Caco-2 (cell line): ENCODE measurements around the gene OLFM1. TPM values are rescaled to one million over a fixed set of nuclear protein-coding genes. Genes with fewer than 3 reads are reported as not detected.

Source experiments
- BruUV-seq: library from RNA; stranded (reverse); fragments of 400-500 nt; replicated peaks from 2 replicates; lab custom pipeline; 2021; lab: Mats Ljungman, UMichigan
- CTCF ChIA-PET: fragments of 300-600 bp; sonication (Branson Sonifier 250); formaldehyde crosslinking; loops from one replicate; lab custom pipeline; 2022; ENCODE audit warnings: antibody characterized with exemption; lab: Charles Lee
- POLR2A ChIA-PET: fragments of 300-600 bp; sonication (Branson Sonifier 250); formaldehyde crosslinking; loops from one replicate; lab custom pipeline; 2022; ENCODE audit warnings: antibody characterized with exemption; lab: Charles Lee
- DNase-seq, 2 experiments: peaks; one replicate each; pipeline versions ENCODE4 v3.0.0 to v3.0.0-alpha.2; 2020 to 2022
- H3K27me3 ChIP-seq: replicated peaks from 2 replicates; pipeline ENCODE4 v1.6.0; 2011; ENCODE audit warnings: low read length; ENCODE audit not compliant: control insufficient read depth, insufficient read depth
- H3K36me3 ChIP-seq: 2 replicates; pipeline ENCODE4 v1.5.1; 2011; ENCODE audit warnings: low read length; ENCODE audit not compliant: control insufficient read depth, insufficient read depth
- H3K4me1 ChIP-seq: fragments of 250-450 bp; sonication (Bioruptor Pico); 2 replicates; pipeline ENCODE4 v1.5.1; 2020; ENCODE audit warnings: mild to moderate bottlenecking
- H3K4me3 ChIP-seq: 2 replicates; pipeline ENCODE4 v1.5.1; 2011; ENCODE audit warnings: low read depth, mild to moderate bottlenecking, control low read depth, low read length
- H3K9me3 ChIP-seq: fragments of 250-450 bp; sonication (Bioruptor Pico); 2 replicates; pipeline ENCODE4 v1.5.1; 2020; ENCODE audit warnings: mild to moderate bottlenecking, moderate library complexity
- H3K27ac Mint-ChIP-seq: one replicate; pipeline ENCODE4 v1.8.0; 2022; ENCODE audit warnings: mixed read lengths; ENCODE audit not compliant: unreplicated experiment
- H3K27me3 Mint-ChIP-seq: one replicate; pipeline ENCODE4 v1.8.0; 2022; ENCODE audit warnings: mixed read lengths; ENCODE audit not compliant: insufficient read depth, unreplicated experiment
- H3K36me3 Mint-ChIP-seq: one replicate; pipeline ENCODE4 v1.8.0; 2022; ENCODE audit warnings: mild to moderate bottlenecking, mixed read lengths; ENCODE audit not compliant: insufficient read depth, unreplicated experiment
- H3K4me1 Mint-ChIP-seq: one replicate; pipeline ENCODE4 v1.8.0; 2022; ENCODE audit warnings: low read depth, mixed read lengths; ENCODE audit not compliant: unreplicated experiment
- H3K4me3 Mint-ChIP-seq: one replicate; pipeline ENCODE4 v1.8.0; 2022; ENCODE audit warnings: mild to moderate bottlenecking, moderate library complexity, mixed read lengths; ENCODE audit not compliant: unreplicated experiment
- H3K9me3 Mint-ChIP-seq: one replicate; pipeline ENCODE4 v1.8.0; 2022; ENCODE audit warnings: mixed read lengths; ENCODE audit not compliant: unreplicated experiment
- intact Hi-C: fragments of 100-400 bp; cut with micrococcal nuclease; formaldehyde crosslinking; loops from one replicate; pipeline ENCODE4 v1.10.0; 2022; ENCODE audit not compliant: unreplicated experiment
- total RNA-seq: library from RNA; stranded (reverse); gene quantifications from 2 replicates; pipeline ENCODE4 v1.2.3, GENCODE V29; 2022
- TF ChIP-seq, protein P1 (sequence below), 2 experiments: fragments of 200-600 bp in 1 of 2; IDR thresholded peaks; 1 replicate in 1 of 2; 2 replicates in 1 of 2; pipeline versions ENCODE4 v1.5.1 to v1.8.0; 2011 to 2022; ENCODE audit warnings: antibody characterized with exemption in 1 of 2, control low read depth in 1 of 2, inconsistent platforms in 1 of 2, low read depth in 1 of 2, low read length in 1 of 2, mild to moderate bottlenecking in 1 of 2, moderate library complexity in 1 of 2; ENCODE audit not compliant: insufficient read depth in 1 of 2, severe bottlenecking in 1 of 2, unreplicated experiment in 1 of 2

OLFM1 gene
- total RNA-seq, 1 experiment from 2014 or later, result not detected

GRCh38 chr9:135139366-135139959 is 52.0 kb downstream of the OLFM1 start:
- Histone ChIP-seq H3K9me3 (peaks cover 4% of the 10 kb centered on the region), H3K4me1 (no peaks in the 10 kb centered on the region), H3K36me3 (no peaks in the 10 kb centered on the region), H3K4me3 (no peak overlapping the region), H3K27me3 (no peaks in the 10 kb centered on the region)
- H3K27me3 Mint-ChIP-seq, result peaks cover 6% of the 10 kb centered on the region
- no peak overlapping the region for H3K4me3 Mint-ChIP-seq
- intact Hi-C loops, result no loop called here
- BruUV-seq, result no TSS peak
- no peak overlapping the region for H3K27ac Mint-ChIP-seq
- no peaks in the 10 kb centered on the region for H3K36me3 Mint-ChIP-seq
- no peaks in the 10 kb centered on the region for H3K9me3 Mint-ChIP-seq
- ChIA-PET POLR2A (no interaction called here), CTCF (no interaction called here)
- TF ChIP-seq, protein P1, sequence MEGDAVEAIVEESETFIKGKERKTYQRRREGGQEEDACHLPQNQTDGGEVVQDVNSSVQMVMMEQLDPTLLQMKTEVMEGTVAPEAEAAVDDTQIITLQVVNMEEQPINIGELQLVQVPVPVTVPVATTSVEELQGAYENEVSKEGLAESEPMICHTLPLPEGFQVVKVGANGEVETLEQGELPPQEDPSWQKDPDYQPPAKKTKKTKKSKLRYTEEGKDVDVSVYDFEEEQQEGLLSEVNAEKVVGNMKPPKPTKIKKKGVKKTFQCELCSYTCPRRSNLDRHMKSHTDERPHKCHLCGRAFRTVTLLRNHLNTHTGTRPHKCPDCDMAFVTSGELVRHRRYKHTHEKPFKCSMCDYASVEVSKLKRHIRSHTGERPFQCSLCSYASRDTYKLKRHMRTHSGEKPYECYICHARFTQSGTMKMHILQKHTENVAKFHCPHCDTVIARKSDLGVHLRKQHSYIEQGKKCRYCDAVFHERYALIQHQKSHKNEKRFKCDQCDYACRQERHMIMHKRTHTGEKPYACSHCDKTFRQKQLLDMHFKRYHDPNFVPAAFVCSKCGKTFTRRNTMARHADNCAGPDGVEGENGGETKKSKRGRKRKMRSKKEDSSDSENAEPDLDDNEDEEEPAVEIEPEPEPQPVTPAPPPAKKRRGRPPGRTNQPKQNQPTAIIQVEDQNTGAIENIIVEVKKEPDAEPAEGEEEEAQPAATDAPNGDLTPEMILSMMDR (IDR thresholded peaks at IDR 0.05; ENCODE audit: insufficient read depth in 1 of 2, low read depth in 1 of 2, low read length in 1 of 2, severe bottlenecking in 1 of 2, unreplicated experiment in 1 of 2), result no peak
- no peak for DNase-seq
- H3K4me1 Mint-ChIP-seq, result no peaks in the 10 kb centered on the region

DNA sequence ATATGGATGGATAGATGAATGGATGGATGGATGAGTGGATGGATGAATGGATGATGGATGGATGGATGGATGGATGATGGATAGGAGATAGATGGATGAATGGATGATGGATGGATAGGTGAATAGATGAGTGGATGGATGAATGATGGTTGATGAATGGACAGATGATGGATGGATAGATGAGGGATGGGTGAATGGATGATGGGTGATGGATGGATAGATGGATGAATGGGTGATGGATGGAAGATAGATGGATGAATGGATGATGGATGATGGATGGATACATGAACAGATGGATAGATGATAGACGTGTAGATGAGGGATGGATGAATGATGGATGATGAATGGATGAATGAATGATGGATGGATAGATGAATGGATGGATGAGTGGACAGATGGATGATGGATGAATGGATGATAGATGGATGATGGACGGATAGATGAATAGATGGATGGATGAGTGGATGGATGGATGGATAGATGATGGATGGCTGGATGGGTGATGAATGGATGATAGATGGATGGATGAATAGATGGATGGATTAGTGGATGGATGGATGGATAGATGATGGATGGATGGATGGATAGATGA is 53.8 kb downstream of the OLFM1 start:
- no peak for DNase-seq
- Histone ChIP-seq H3K27me3 (no peaks in the 10 kb centered on the region), H3K4me3 (no peak overlapping the region), H3K36me3 (no peaks in the 10 kb centered on the region), H3K9me3 (peaks cover 4% of the 10 kb centered on the region), H3K4me1 (no peaks in the 10 kb centered on the region)
- TF ChIP-seq, protein P1 (IDR thresholded peaks at IDR 0.05; ENCODE audit: insufficient read depth in 1 of 2, low read depth in 1 of 2, low read length in 1 of 2, severe bottlenecking in 1 of 2, unreplicated experiment in 1 of 2), result no peak
- no peak overlapping the region for H3K27ac Mint-ChIP-seq
- ChIA-PET CTCF (no interaction called here), POLR2A (no interaction called here)
- H3K36me3 Mint-ChIP-seq, result no peaks in the 10 kb centered on the region
- BruUV-seq, result no TSS peak
- H3K4me1 Mint-ChIP-seq, result no peaks in the 10 kb centered on the region
- H3K4me3 Mint-ChIP-seq, result no peak overlapping the region
- H3K27me3 Mint-ChIP-seq, result peaks cover 15% of the 10 kb centered on the region
- H3K9me3 Mint-ChIP-seq, result no peaks in the 10 kb centered on the region
- intact Hi-C loops, result no loop called here

- no peaks in the 10 kb centered on the region for H3K9me3 ChIP-seq
- no peaks in the 10 kb centered on the region for H3K4me1 ChIP-seq
- Mint-ChIP-seq H3K9me3 (no peaks in the 10 kb centered on the region), H3K4me3 (no peak overlapping the region), H3K27ac (no peak overlapping the region), H3K36me3 (no peaks in the 10 kb centered on the region), H3K27me3 (peaks cover 20% of the 10 kb centered on the region), H3K4me1 (no peaks in the 10 kb centered on the region)
- ChIA-PET CTCF (no interaction called here), POLR2A (no interaction called here)
- no peak for DNase-seq
- intact Hi-C loops, result no loop called here
- no peaks in the 10 kb centered on the region for H3K36me3 ChIP-seq
- TF ChIP-seq, protein P1 (IDR thresholded peaks at IDR 0.05; ENCODE audit: insufficient read depth in 1 of 2, low read depth in 1 of 2, low read length in 1 of 2, severe bottlenecking in 1 of 2, unreplicated experiment in 1 of 2), result no peak
- no TSS peak for BruUV-seq
- H3K27me3 ChIP-seq, result no peaks in the 10 kb centered on the region
- no peak overlapping the region for H3K4me3 ChIP-seq
These were observed 57.2 kb downstream of the OLFM1 start for GRCh38 chr9:135144581-135145170.
